Osteoblast (primary cell): ENCODE data around the gene ITPRIPL2. TPM values are rescaled to one million over a fixed set of nuclear protein-coding genes. Genes with fewer than 3 reads are reported as not detected.

Experiments used
- DNase-seq: peaks from one replicate; pipeline ENCODE4 v3.0.0; 2011; ENCODE audit warnings: low spot score, mixed read lengths; ENCODE audit not compliant: insufficient read length; ENCODE audit errors: missing footprints
- H2AFZ ChIP-seq: 2 replicates; pipeline ENCODE4 v1.6.0; 2011; ENCODE audit warnings: mild to moderate bottlenecking, low read length
- H3K27ac ChIP-seq: 2 replicates; pipeline ENCODE4 v1.5.1; 2011; ENCODE audit warnings: mild to moderate bottlenecking, low read depth, low read length, moderate library complexity
- H3K27me3 ChIP-seq: 2 replicates; pipeline ENCODE4 v1.6.0; 2012; ENCODE audit warnings: mild to moderate bottlenecking, control low read depth, inconsistent platforms, low read length, moderate library complexity; ENCODE audit not compliant: insufficient read depth
- H3K36me3 ChIP-seq: 2 replicates; pipeline ENCODE4 v1.5.1; 2011; ENCODE audit warnings: mild to moderate bottlenecking, low read length, control low read depth, moderate library complexity; ENCODE audit not compliant: insufficient read depth
- H3K4me1 ChIP-seq: 2 replicates; pipeline ENCODE4 v1.5.1; 2011; ENCODE audit warnings: mild to moderate bottlenecking, low read length, control low read depth, moderate library complexity; ENCODE audit not compliant: insufficient read depth
- H3K4me2 ChIP-seq: 2 replicates; pipeline ENCODE4 v1.6.0; 2011; ENCODE audit warnings: mild to moderate bottlenecking, low read length; ENCODE audit not compliant: insufficient read depth
- H3K4me3 ChIP-seq: fragments of 200-600 bp; sonication (generic); 3 replicates; pipeline ENCODE4 v1.5.1; 2012; ENCODE audit warnings: mild to moderate bottlenecking, low read length, inconsistent platforms; ENCODE audit not compliant: insufficient read depth
- H3K79me2 ChIP-seq: 2 replicates; pipeline ENCODE4 v1.6.0; 2012; ENCODE audit warnings: mild to moderate bottlenecking, low read length, control low read depth, inconsistent platforms; ENCODE audit not compliant: insufficient read depth
- H3K9me3 ChIP-seq: 2 replicates; pipeline ENCODE4 v1.5.1; 2011; ENCODE audit warnings: low read depth, low read length, control low read depth
- H4K20me1 ChIP-seq: 2 replicates; pipeline ENCODE4 v1.6.0; 2012; ENCODE audit warnings: mild to moderate bottlenecking, low read length, control low read depth; ENCODE audit not compliant: insufficient read depth
- total RNA-seq: library from RNA; depleted of rRNA; stranded (reverse); fragments of >200 nt; gene quantifications from 2 replicates; pipeline ENCODE4 v1.2.3, GENCODE V29; 2012
- TF ChIP-seq, protein P1 (sequence below): IDR thresholded peaks from 2 replicates; pipeline ENCODE4 v1.5.1; 2011; ENCODE audit warnings: mild to moderate bottlenecking, low read depth, low read length, moderate library complexity; ENCODE audit errors: extremely low read depth

ITPRIPL2 gene
- total RNA-seq, 1 donor = 59.4 TPM

DNA sequence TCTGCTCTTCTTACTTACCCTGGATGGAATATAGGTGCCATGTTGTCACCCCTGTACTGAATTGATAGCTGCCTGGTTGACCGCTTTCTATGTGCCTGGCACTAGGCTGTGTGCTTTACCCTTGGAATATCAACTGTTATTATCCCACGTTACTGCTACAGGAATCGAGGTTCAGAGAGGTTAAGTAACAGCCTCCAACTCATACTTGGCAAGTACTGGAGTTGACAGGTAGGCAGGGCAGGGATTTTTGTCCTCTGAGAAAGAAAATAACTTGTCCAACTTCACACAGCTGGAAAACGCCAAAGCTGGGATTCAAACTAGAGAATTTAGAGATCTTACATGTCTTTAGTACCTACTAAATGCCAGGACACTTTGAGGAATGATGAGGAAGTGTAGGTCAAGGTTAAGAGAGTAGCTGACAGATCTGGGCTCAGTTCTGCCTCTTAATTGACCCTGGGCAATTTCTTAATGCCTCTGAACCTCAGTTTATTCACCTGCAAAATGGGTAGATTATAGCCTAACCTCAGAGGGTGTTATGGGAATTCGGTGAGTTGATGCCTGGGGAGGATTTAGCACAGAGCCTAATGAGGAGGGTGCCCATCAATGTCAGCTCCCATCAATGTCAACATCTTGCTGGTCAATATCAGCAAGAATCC is 25.8 kb downstream of the ITPRIPL2 start:
- Histone ChIP-seq H3K4me2 (no peak overlapping the region), H3K79me2 (no peaks in the 10 kb centered on the region), H2AFZ (no peak overlapping the region), H4K20me1 (no peaks in the 10 kb centered on the region), H3K4me1 (peaks cover 14% of the 10 kb centered on the region), H3K36me3 (no peaks in the 10 kb centered on the region), H3K27ac (no peak overlapping the region), H3K27me3 (peaks cover 2% of the 10 kb centered on the region), H3K9me3 (no peaks in the 10 kb centered on the region), H3K4me3 (no peak overlapping the region)
- DNase-seq = no peak
- TF ChIP-seq, protein P1, sequence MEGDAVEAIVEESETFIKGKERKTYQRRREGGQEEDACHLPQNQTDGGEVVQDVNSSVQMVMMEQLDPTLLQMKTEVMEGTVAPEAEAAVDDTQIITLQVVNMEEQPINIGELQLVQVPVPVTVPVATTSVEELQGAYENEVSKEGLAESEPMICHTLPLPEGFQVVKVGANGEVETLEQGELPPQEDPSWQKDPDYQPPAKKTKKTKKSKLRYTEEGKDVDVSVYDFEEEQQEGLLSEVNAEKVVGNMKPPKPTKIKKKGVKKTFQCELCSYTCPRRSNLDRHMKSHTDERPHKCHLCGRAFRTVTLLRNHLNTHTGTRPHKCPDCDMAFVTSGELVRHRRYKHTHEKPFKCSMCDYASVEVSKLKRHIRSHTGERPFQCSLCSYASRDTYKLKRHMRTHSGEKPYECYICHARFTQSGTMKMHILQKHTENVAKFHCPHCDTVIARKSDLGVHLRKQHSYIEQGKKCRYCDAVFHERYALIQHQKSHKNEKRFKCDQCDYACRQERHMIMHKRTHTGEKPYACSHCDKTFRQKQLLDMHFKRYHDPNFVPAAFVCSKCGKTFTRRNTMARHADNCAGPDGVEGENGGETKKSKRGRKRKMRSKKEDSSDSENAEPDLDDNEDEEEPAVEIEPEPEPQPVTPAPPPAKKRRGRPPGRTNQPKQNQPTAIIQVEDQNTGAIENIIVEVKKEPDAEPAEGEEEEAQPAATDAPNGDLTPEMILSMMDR = no peak

DNA sequence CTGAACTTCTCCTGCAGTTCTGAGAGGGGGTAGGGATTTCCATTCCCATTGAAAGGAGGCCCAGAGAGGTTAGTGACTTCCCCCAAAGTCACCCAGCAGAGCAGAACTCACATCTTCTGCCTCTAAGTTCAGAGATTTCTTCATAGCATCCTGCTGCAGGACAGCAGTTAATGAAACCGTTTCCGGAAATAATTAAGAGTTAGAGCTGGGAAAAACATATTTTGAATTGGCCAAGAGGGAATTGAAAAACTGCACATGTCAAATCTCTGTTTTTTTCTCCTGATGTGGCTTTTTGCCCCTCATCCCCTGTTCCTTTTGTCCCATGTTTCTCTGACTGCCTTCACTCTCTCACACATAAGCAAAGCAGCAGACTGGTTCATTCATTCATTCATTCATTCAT is 26.6 kb downstream of the ITPRIPL2 start:
- TF ChIP-seq, protein P1 = no peak
- Histone ChIP-seq H3K4me1 (peaks cover 11% of the 10 kb centered on the region), H3K4me3 (no peak overlapping the region)

DNA sequence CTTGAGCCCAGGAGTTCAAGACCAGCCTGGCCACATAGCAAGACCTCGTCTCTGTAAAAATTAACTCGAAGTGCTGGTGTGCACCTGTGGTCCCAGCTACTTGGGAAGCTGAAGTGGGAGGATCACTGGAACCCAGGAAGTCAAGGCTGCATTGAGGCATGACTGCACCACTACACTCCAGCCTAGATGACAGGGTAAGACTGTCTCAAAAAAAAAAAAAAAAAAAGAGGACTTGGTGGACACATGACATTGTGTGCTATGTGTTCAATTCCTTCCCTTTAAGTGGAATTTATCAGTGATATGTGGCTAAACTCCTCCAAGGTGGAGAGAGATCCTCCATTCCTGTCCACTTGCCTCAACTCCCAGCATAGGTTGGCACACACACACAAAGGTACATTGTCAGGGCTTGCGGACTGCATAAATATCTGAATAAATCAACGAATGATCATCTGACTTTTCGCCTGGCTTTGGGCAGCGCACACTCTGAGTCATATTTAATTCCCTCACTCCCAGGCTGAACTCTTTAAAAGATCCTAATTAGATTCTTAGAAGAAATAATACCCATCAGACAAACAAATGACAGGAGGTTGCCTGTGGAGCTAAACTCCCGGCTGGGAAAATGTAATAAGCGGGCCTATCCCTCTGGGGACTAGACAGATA is 29.3 kb downstream of the ITPRIPL2 start:
- TF ChIP-seq, protein P1 = no peak
- no peaks in the 10 kb centered on the region for H3K4me1 ChIP-seq
- H3K27me3 ChIP-seq = peaks cover 9% of the 10 kb centered on the region
- no peak overlapping the region for H2AFZ ChIP-seq
- H3K36me3 ChIP-seq = no peaks in the 10 kb centered on the region
- H3K4me2 ChIP-seq = no peak overlapping the region
- no peak overlapping the region for H3K4me3 ChIP-seq
- no peaks in the 10 kb centered on the region for H3K79me2 ChIP-seq
- no peak for DNase-seq
- H4K20me1 ChIP-seq = no peaks in the 10 kb centered on the region
- no peak overlapping the region for H3K27ac ChIP-seq
- no peaks in the 10 kb centered on the region for H3K9me3 ChIP-seq

More for the DNA sequence above, 26.6 kb downstream of the ITPRIPL2 start:
- Histone ChIP-seq H3K36me3 (no peaks in the 10 kb centered on the region), H3K79me2 (no peaks in the 10 kb centered on the region), H2AFZ (no peak overlapping the region), H4K20me1 (no peaks in the 10 kb centered on the region), H3K4me2 (no peak overlapping the region), H3K27ac (no peak overlapping the region), H3K27me3 (peaks cover 6% of the 10 kb centered on the region), H3K9me3 (no peaks in the 10 kb centered on the region)
- no peak for DNase-seq

DNA sequence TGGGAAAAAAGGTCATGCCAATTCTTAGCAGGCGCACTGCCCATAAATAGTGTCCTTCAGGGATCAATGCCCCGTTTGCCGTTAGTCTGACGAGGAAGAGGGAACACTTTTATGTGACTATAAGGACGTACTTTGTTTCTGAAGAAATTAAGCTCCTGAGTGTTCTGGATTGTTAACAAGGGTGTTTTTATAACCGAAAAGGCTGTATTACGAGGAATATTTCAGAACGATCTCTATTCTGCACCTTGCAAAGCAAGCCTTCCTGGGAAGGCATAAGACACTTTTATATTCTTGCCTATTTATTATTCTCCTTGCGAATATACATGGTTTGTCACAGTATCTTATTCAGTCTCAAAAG is 29.8 kb downstream of the ITPRIPL2 start:
- DNase-seq = no peak
- TF ChIP-seq, protein P1 = no peak
- Histone ChIP-seq H3K27me3 (peaks cover 9% of the 10 kb centered on the region), H3K4me3 (no peak overlapping the region), H3K4me1 (no peaks in the 10 kb centered on the region), H3K4me2 (no peak overlapping the region), H2AFZ (no peak overlapping the region), H4K20me1 (no peaks in the 10 kb centered on the region), H3K27ac (no peak overlapping the region), H3K79me2 (no peaks in the 10 kb centered on the region), H3K36me3 (no peaks in the 10 kb centered on the region), H3K9me3 (no peaks in the 10 kb centered on the region)
